GM23338 (cell line): Measurements from ENCODE around the gene ZFYVE28. TPM values are rescaled to one million over a fixed set of nuclear protein-coding genes. Genes with fewer than 3 reads are reported as not detected.

Experiments
- ATAC-seq: fragments of 200-7000 bp; cut with Tn5 transposase; 3 replicates; pipeline ENCODE4 v1.9.1; 2020
- DNase-seq: peaks from one replicate; pipeline ENCODE4 v3.0.0-alpha.2; 2015; ENCODE audit warnings: low spot score
- H2AFZ ChIP-seq: fragments of 200-600 bp; sonication (generic); 2 replicates; pipeline ENCODE4 v1.8.0; 2016; ENCODE audit warnings: antibody characterized with exemption, mild to moderate bottlenecking, moderate library complexity
- H3F3A ChIP-seq: fragments of 200-600 bp; sonication (generic); replicated peaks from 2 replicates; pipeline ENCODE4 v1.8.0; 2017; ENCODE audit warnings: antibody characterized with exemption, mixed run types, low read depth
- H3K27ac ChIP-seq: fragments of 200-600 bp; sonication (generic); 2 replicates; pipeline ENCODE4 v1.6.1; 2016; ENCODE audit warnings: low read depth
- H3K27me3 ChIP-seq: fragments of 200-600 bp; sonication (generic); 2 replicates; pipeline ENCODE4 v1.8.0; 2016; ENCODE audit warnings: mild to moderate bottlenecking, mixed run types, moderate library complexity; ENCODE audit not compliant: insufficient read depth
- H3K36me3 ChIP-seq: fragments of 200-600 bp; sonication (generic); 2 replicates; pipeline ENCODE4 v1.8.0; 2016; ENCODE audit warnings: mild to moderate bottlenecking; ENCODE audit not compliant: insufficient read depth
- H3K4me1 ChIP-seq: fragments of 200-600 bp; sonication (generic); 2 replicates; pipeline ENCODE4 v1.8.0; 2016; ENCODE audit warnings: mild to moderate bottlenecking, moderate library complexity; ENCODE audit not compliant: insufficient read depth
- H3K4me2 ChIP-seq: fragments of 200-600 bp; sonication (generic); 2 replicates; pipeline ENCODE4 v1.7.1; 2017; ENCODE audit warnings: mixed run types
- H3K4me3 ChIP-seq: fragments of 200-600 bp; sonication (generic); 2 replicates; pipeline ENCODE4 v1.6.1; 2016; ENCODE audit warnings: mixed run types
- H3K79me2 ChIP-seq: fragments of 200-600 bp; sonication (generic); replicated peaks from 2 replicates; pipeline ENCODE4 v1.8.0; 2017; ENCODE audit warnings: mild to moderate bottlenecking; ENCODE audit not compliant: insufficient read depth
- H3K9me2 ChIP-seq: fragments of 200-600 bp; sonication (generic); 2 replicates; pipeline ENCODE4 v1.8.0; 2017; ENCODE audit not compliant: insufficient read depth
- H4K20me1 ChIP-seq: fragments of 200-600 bp; sonication (generic); replicated peaks from 2 replicates; pipeline ENCODE4 v1.8.0; 2017; ENCODE audit warnings: mild to moderate bottlenecking; ENCODE audit not compliant: insufficient read depth
- H3K27ac Mint-ChIP-seq: 2 replicates; pipeline ENCODE4 v1.8.0; 2020; ENCODE audit warnings: inconsistent platforms, mild to moderate bottlenecking, moderate library complexity, mixed read lengths
- H3K27me3 Mint-ChIP-seq: 3 replicates; pipeline ENCODE4 v1.8.0; 2022; ENCODE audit warnings: low read depth, mild to moderate bottlenecking, moderate library complexity, mixed read lengths, inconsistent platforms; ENCODE audit not compliant: insufficient read depth, poor library complexity
- H3K36me3 Mint-ChIP-seq: 3 replicates; pipeline ENCODE4 v1.8.0; 2021; ENCODE audit warnings: low read depth, mild to moderate bottlenecking, inconsistent platforms, moderate library complexity, mixed read lengths
- H3K4me1 Mint-ChIP-seq: 3 replicates; pipeline ENCODE4 v1.8.0; 2020; ENCODE audit warnings: mild to moderate bottlenecking, inconsistent platforms, mixed read lengths
- H3K4me3 Mint-ChIP-seq: 3 replicates; pipeline ENCODE4 v1.8.0; 2021; ENCODE audit warnings: moderate library complexity, mild to moderate bottlenecking, inconsistent platforms, mixed read lengths
- H3K9me3 Mint-ChIP-seq: 3 replicates; pipeline ENCODE4 v1.8.0; 2020; ENCODE audit warnings: moderate library complexity, mild to moderate bottlenecking, inconsistent platforms, mixed read lengths
- STAT1 ChIP-seq: IDR thresholded peaks from one replicate; pipeline ENCODE4 v1.6.1; 2016; ENCODE audit warnings: antibody characterized with exemption; ENCODE audit not compliant: unreplicated experiment
- polyA plus RNA-seq: library from polyadenylated mRNA; unstranded; fragments of >200 nt; fragmentation: Nextera tagmentation; extraction: Ambion mirVana; gene quantifications from 2 replicates; pipeline ENCODE4 v1.2.1, GENCODE V29; 2016
- total RNA-seq: library from RNA; depleted of rRNA; stranded (reverse); fragments of >200 nt; shearing (Covaris generic); gene quantifications from 2 replicates; pipeline ENCODE4 v1.2.3, GENCODE V29; 2014
- TF ChIP-seq, protein P1 (sequence below): fragments of 250-450 bp; sonication (Bioruptor Pico); IDR thresholded peaks from 2 replicates; pipeline ENCODE4 v1.5.0; 2020; ENCODE audit warnings: mild to moderate bottlenecking, moderate library complexity
- TF ChIP-seq, protein P2 (sequence below): IDR thresholded peaks from 2 replicates; pipeline ENCODE4 v1.6.1; 2016; ENCODE audit warnings: antibody characterized with exemption

ZFYVE28 gene
- total and polyA plus RNA-seq, 2 experiments from 2014 or later, result 2.6 to 4.6 TPM

DNA sequence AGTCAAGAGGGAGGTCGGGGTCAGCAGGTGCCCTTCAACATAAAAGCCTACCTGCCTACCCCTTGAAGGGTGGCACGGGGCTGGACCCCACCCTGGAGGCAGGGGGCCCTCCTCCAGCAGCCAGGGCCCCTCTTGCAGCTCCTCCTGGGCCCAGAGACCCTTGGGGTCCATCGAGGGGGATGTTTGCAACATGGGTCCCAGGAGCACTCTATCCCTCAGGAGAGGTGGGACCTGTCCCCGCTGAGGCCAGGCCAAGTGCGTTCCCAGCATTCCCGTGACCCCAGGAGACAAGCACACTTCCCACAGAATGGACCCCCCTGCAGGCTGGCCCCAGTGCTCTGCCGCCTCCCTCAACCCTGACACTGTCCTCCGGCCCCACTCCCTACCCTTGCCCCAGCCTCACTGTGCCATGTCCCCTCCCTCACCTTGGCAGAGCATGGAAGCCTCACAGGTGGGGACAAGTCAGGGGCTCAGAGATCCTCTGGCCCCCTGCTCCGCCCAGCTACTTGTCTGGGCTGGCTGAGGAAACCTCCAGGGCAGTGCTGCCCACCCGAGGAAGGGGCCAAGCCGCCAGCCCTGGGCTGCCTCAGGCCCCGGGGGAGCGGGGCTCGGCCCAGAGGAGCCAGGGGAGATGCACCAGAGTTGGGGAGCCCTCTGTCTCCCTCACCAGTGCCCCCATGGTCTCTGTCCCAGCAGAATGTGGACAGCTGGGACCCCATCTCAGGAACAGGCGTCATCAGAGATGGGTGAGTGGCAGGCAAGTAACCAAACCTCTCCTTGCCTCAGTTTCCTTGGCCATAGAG is 158.7 kb downstream of the ZFYVE28 start (continued):
- TF ChIP-seq, protein P1, sequence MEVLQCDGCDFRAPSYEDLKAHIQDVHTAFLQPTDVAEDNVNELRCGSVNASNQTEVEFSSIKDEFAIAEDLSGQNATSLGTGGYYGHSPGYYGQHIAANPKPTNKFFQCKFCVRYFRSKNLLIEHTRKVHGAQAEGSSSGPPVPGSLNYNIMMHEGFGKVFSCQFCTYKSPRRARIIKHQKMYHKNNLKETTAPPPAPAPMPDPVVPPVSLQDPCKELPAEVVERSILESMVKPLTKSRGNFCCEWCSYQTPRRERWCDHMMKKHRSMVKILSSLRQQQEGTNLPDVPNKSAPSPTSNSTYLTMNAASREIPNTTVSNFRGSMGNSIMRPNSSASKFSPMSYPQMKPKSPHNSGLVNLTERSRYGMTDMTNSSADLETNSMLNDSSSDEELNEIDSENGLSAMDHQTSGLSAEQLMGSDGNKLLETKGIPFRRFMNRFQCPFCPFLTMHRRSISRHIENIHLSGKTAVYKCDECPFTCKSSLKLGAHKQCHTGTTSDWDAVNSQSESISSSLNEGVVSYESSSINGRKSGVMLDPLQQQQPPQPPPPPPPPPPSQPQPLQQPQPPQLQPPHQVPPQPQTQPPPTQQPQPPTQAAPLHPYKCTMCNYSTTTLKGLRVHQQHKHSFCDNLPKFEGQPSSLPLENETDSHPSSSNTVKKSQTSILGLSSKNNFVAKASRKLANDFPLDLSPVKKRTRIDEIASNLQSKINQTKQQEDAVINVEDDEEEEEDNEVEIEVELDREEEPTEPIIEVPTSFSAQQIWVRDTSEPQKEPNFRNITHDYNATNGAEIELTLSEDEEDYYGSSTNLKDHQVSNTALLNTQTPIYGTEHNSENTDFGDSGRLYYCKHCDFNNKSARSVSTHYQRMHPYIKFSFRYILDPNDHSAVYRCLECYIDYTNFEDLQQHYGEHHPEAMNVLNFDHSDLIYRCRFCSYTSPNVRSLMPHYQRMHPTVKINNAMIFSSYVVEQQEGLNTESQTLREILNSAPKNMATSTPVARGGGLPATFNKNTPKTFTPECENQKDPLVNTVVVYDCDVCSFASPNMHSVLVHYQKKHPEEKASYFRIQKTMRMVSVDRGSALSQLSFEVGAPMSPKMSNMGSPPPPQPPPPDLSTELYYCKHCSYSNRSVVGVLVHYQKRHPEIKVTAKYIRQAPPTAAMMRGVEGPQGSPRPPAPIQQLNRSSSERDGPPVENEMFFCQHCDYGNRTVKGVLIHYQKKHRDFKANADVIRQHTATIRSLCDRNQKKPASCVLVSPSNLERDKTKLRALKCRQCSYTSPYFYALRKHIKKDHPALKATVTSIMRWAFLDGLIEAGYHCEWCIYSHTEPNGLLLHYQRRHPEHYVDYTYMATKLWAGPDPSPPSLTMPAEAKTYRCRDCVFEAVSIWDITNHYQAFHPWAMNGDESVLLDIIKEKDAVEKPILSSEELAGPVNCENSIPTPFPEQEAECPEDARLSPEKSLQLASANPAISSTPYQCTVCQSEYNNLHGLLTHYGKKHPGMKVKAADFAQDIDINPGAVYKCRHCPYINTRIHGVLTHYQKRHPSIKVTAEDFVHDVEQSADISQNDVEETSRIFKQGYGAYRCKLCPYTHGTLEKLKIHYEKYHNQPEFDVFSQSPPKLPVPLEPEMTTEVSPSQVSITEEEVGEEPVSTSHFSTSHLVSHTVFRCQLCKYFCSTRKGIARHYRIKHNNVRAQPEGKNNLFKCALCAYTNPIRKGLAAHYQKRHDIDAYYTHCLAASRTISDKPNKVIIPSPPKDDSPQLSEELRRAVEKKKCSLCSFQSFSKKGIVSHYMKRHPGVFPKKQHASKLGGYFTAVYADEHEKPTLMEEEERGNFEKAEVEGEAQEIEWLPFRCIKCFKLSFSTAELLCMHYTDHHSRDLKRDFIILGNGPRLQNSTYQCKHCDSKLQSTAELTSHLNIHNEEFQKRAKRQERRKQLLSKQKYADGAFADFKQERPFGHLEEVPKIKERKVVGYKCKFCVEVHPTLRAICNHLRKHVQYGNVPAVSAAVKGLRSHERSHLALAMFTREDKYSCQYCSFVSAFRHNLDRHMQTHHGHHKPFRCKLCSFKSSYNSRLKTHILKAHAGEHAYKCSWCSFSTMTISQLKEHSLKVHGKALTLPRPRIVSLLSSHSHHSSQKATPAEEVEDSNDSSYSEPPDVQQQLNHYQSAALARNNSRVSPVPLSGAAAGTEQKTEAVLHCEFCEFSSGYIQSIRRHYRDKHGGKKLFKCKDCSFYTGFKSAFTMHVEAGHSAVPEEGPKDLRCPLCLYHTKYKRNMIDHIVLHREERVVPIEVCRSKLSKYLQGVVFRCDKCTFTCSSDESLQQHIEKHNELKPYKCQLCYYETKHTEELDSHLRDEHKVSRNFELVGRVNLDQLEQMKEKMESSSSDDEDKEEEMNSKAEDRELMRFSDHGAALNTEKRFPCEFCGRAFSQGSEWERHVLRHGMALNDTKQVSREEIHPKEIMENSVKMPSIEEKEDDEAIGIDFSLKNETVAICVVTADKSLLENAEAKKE (CRISPR knock-in tag), result no peak
- TF ChIP-seq, protein P2, sequence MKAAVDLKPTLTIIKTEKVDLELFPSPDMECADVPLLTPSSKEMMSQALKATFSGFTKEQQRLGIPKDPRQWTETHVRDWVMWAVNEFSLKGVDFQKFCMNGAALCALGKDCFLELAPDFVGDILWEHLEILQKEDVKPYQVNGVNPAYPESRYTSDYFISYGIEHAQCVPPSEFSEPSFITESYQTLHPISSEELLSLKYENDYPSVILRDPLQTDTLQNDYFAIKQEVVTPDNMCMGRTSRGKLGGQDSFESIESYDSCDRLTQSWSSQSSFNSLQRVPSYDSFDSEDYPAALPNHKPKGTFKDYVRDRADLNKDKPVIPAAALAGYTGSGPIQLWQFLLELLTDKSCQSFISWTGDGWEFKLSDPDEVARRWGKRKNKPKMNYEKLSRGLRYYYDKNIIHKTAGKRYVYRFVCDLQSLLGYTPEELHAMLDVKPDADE, result no peak

DNA sequence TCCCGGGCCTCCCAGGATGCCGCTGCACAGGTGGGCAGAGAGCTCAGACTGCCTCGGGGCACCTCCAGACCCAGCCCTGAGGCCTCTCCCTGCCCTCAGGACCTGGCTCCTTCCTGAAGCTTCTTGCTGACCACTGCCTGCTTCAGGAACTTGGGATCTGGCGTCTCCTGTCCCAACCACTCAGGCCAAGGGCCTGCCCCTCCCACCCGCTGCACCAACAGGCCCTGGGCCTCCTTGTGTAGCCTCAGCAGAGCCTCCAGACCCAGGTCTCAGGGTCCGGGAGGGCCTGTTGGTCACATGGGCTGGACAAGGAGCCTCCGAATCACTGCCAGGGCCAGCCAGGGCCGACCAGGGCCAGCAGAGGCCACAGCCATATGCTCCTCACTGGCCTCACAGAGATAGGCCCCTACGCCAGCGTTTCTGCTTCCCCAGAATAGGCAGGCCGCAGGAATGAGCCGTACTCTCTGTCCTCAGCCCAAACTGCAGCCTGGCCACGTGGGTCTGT is 159.4 kb downstream of the ZFYVE28 start:
- H4K20me1 ChIP-seq, result no peaks in the 10 kb centered on the region
- DNase-seq, result no peak
- no peak overlapping the region for H3K4me3 ChIP-seq
- H3K27me3 Mint-ChIP-seq, result peaks cover 7% of the 10 kb centered on the region
- H3K9me3 Mint-ChIP-seq, result no peaks in the 10 kb centered on the region
- H3K4me1 Mint-ChIP-seq, result peaks cover 20% of the 10 kb centered on the region
- H3K36me3 ChIP-seq, result no peaks in the 10 kb centered on the region
- no peak overlapping the region for H3K4me3 Mint-ChIP-seq
- ATAC-seq, result no peak
- H3K27me3 ChIP-seq, result 0 out of 2 replicates have a peak, but pooled peaks cover 4% of the 10 kb centered on the region
- H2AFZ ChIP-seq, result no peak overlapping the region
- no peak overlapping the region for H3K4me2 ChIP-seq
- no peak overlapping the region for H3K27ac Mint-ChIP-seq
- H3K4me1 ChIP-seq, result peaks cover 5% of the 10 kb centered on the region; the same call in 1 of the 2 replicates
- no peaks in the 10 kb centered on the region for H3K79me2 ChIP-seq
- no peak overlapping the region for H3K27ac ChIP-seq
- no peaks in the 10 kb centered on the region for H3F3A ChIP-seq
- H3K36me3 Mint-ChIP-seq, result no peaks in the 10 kb centered on the region; the same call in 2 of the 3 replicates
- H3K9me2 ChIP-seq, result no peaks in the 10 kb centered on the region
- TF ChIP-seq, protein P1 (CRISPR knock-in tag), result no peak
- TF ChIP-seq STAT1, result no peak
